ENCODE data around the gene HTRA2. TPM values are rescaled to one million over a fixed set of nuclear protein-coding genes. Genes with fewer than 3 reads are reported as not detected.

The HTRA2 gene
- total RNA-seq, 1 donor from 2014 or later, result 30.6 TPM

Other genes starting within 250 kb of the HTRA2 start
- 0.10 and 0.18 TPM in 2 replicates for gene SLC4A5, start 186.5 kb upstream of the HTRA2 start, total RNA-seq
- 152 and 167 TPM in 2 replicates for gene DCTN1, start 149.6 kb upstream of the HTRA2 start, total RNA-seq
- gene C2orf81, start 108.3 kb upstream of the HTRA2 start, total RNA-seq, result 0.34 and 0.82 TPM in 2 replicates
- 29.1 and 35.6 TPM in 2 replicates for gene WDR54, start 108.2 kb upstream of the HTRA2 start, total RNA-seq
- gene RTKN, start 88.0 kb upstream of the HTRA2 start, total RNA-seq, result 11.2 and 14.5 TPM in 2 replicates
- gene INO80B, start 74.8 kb upstream of the HTRA2 start, total RNA-seq, result 17.2 and 21.7 TPM in 2 replicates
- gene WBP1, start 71.5 kb upstream of the HTRA2 start, total RNA-seq, result 41.0 and 50.8 TPM in 2 replicates
- 94.6 and 120 TPM in 2 replicates for gene MOGS, start 64.6 kb upstream of the HTRA2 start, total RNA-seq
- 12.7 and 17.0 TPM in 2 replicates for gene MRPL53, start 57.3 kb upstream of the HTRA2 start, total RNA-seq
- 12.5 and 19.3 TPM in 2 replicates for gene CCDC142, start 46.9 kb upstream of the HTRA2 start, total RNA-seq
- 14.1 and 37.5 TPM in 2 replicates for gene TTC31, start 46.9 kb upstream of the HTRA2 start, total RNA-seq
- gene LBX2, start 30.3 kb upstream of the HTRA2 start, total RNA-seq, result 3.9 and 4.3 TPM in 2 replicates
- gene PCGF1, start 22.2 kb upstream of the HTRA2 start, total RNA-seq, result 10.9 and 14.4 TPM in 2 replicates
- not detected in 2 replicates for gene TLX2, start 15.5 kb upstream of the HTRA2 start, total RNA-seq
- not detected in 2 replicates for gene DQX1, start 3.7 kb upstream of the HTRA2 start, total RNA-seq
- 102 and 136 TPM in 2 replicates for gene AUP1, start 227 bp upstream of the HTRA2 start, total RNA-seq
- 1.1 and 2.7 TPM in 2 replicates for gene LOXL3, start 24.0 kb downstream of the HTRA2 start, total RNA-seq
- 12.9 and 17.2 TPM in 2 replicates for gene DOK1, start 24.8 kb downstream of the HTRA2 start, total RNA-seq
- gene M1AP, start 118.4 kb downstream of the HTRA2 start, total RNA-seq, result not detected in 2 replicates
- 8.1 and 11.3 TPM in 2 replicates for gene SEMA4F, start 124.3 kb downstream of the HTRA2 start, total RNA-seq